SK-N-SH (cell line): Measurements from ENCODE around the gene CEP162. TPM values are rescaled to one million over a fixed set of nuclear protein-coding genes. Genes with fewer than 3 reads are reported as not detected.

ENCODE experiments used
- CTCF ChIA-PET: fragments of 300-600, 350-600 bp; formaldehyde crosslinking; extraction: SDS; loops from one replicate; lab custom pipeline; 2021; lab: Yijun Ruan, JAX
- POLR2A ChIA-PET: fragments of 350-600 bp; sonication (Branson Sonifier 250); formaldehyde crosslinking; extraction: SDS; loops from one replicate; lab custom pipeline; 2020; ENCODE audit warnings: antibody characterized with exemption, inconsistent platforms; lab: Yijun Ruan, JAX
- DNase-seq: peaks from one replicate; pipeline ENCODE4 v3.0.0; 2012
- H2AFZ ChIP-seq: fragments of 200-600 bp; sonication (generic); 2 replicates; pipeline ENCODE4 v1.8.1; 2016; ENCODE audit warnings: antibody characterized with exemption, mild to moderate bottlenecking, low read depth
- H3F3A ChIP-seq: fragments of 200-600 bp; sonication (generic); replicated peaks from 2 replicates; pipeline ENCODE3; 2016; ENCODE audit warnings: antibody characterized with exemption, mild to moderate bottlenecking; ENCODE audit not compliant: insufficient read depth
- H3K27ac ChIP-seq, 2 experiments: fragments of 200-500 bp in 1 of 2; fragments of 200-600 bp in 1 of 2; sonication (Bioruptor generic) in 1 of 2; sonication (generic), shearing (Covaris generic) in 1 of 2; 2 replicates each; pipeline versions ENCODE4 v1.5.1 to v1.6.1; 2014 to 2016; ENCODE audit warnings: low read depth in 2 of 2, inconsistent platforms in 1 of 2, low read length in 1 of 2, mild to moderate bottlenecking in 1 of 2, mixed read lengths in 1 of 2
- H3K27me3 ChIP-seq: fragments of 200-600 bp; sonication (generic), shearing (Covaris generic); 2 replicates; pipeline ENCODE4 v1.6.1; 2016; ENCODE audit warnings: mixed run types; ENCODE audit not compliant: insufficient read depth
- H3K36me3 ChIP-seq, 2 experiments: fragments of 200-500 bp in 1 of 2; fragments of 200-600 bp in 1 of 2; sonication (Bioruptor generic) in 1 of 2; sonication (generic) in 1 of 2; replicated peaks in 1 of 2; 2 replicates each; pipeline versions ENCODE3 to v1.5.1; 2014 to 2016; ENCODE audit warnings: low read length in 1 of 2, mild to moderate bottlenecking in 1 of 2; ENCODE audit not compliant: insufficient read depth in 2 of 2, control insufficient read depth in 1 of 2
- H3K4me1 ChIP-seq, 2 experiments: fragments of 200-500 bp in 1 of 2; fragments of 200-600 bp in 1 of 2; sonication (Bioruptor generic) in 1 of 2; sonication (generic), shearing (Covaris generic) in 1 of 2; 2 replicates each; pipeline versions ENCODE4 v1.5.1 to v1.6.1; 2014 to 2016; ENCODE audit warnings: low read depth in 1 of 2, low read length in 1 of 2, mixed run types in 1 of 2; ENCODE audit not compliant: insufficient read depth in 2 of 2, control insufficient read depth in 1 of 2
- H3K4me2 ChIP-seq: fragments of 200-600 bp; sonication (generic), shearing (Covaris generic); 2 replicates; pipeline ENCODE4 v1.6.1; 2017; ENCODE audit warnings: mixed run types
- H3K4me3 ChIP-seq, 2 experiments: fragments of 200-500 bp in 1 of 2; fragments of 200-600 bp in 1 of 2; sonication (Bioruptor generic) in 1 of 2; sonication (generic), shearing (Covaris generic) in 1 of 2; 2 replicates each; pipeline versions ENCODE4 v1.5.1 to v1.8.1; 2014 to 2016; ENCODE audit warnings: low read depth in 2 of 2, inconsistent platforms in 1 of 2, low read length in 1 of 2, mild to moderate bottlenecking in 1 of 2, mixed read lengths in 1 of 2, moderate library complexity in 1 of 2
- H3K79me2 ChIP-seq: fragments of 200-600 bp; sonication (generic); 2 replicates; pipeline ENCODE4 v1.8.1; 2017; ENCODE audit warnings: mild to moderate bottlenecking; ENCODE audit not compliant: insufficient read depth
- H3K9ac ChIP-seq: fragments of 200-600 bp; sonication (generic); 2 replicates; pipeline ENCODE4 v1.6.1; 2017; ENCODE audit warnings: mixed run types
- H3K9me2 ChIP-seq: fragments of 200-600 bp; sonication (generic); 2 replicates; pipeline ENCODE4 v1.6.1; 2017; ENCODE audit warnings: mixed run types
- H3K9me3 ChIP-seq: fragments of 200-600 bp; sonication (generic); 2 replicates; pipeline ENCODE4 v1.6.1; 2017; ENCODE audit warnings: mixed run types, mild to moderate bottlenecking, moderate library complexity
- H4K20me1 ChIP-seq: fragments of 200-600 bp; sonication (generic); 2 replicates; pipeline ENCODE4 v1.6.1; 2017; ENCODE audit warnings: mild to moderate bottlenecking, mixed run types; ENCODE audit not compliant: insufficient read depth
- ELF1 ChIP-seq: IDR thresholded peaks from 2 replicates; pipeline ENCODE4 v1.4.0; 2012
- EP300 ChIP-seq, 2 experiments: IDR thresholded peaks; 2 replicates each; pipeline versions ENCODE4 v1.4.0 to v1.6.1; 2012; ENCODE audit warnings: borderline replicate concordance in 1 of 2, low read depth in 1 of 2, low read length in 1 of 2
- FOXJ3 ChIP-seq: sonication (generic); formaldehyde crosslinking; IDR thresholded peaks from 2 replicates; pipeline ENCODE4 v1.5.1; 2020; ENCODE audit warnings: mild to moderate bottlenecking, missing genetic modification reagents
- FOXM1 ChIP-seq: IDR thresholded peaks from 2 replicates; pipeline ENCODE4 v1.4.0; 2012; ENCODE audit warnings: low read depth, mild to moderate bottlenecking
- GATA2 ChIP-seq: sonication (generic); formaldehyde crosslinking; IDR thresholded peaks from 2 replicates; pipeline ENCODE4 v1.5.0; 2020; ENCODE audit warnings: mild to moderate bottlenecking, missing genetic modification reagents
- MEF2A ChIP-seq: IDR thresholded peaks from 2 replicates; pipeline ENCODE4 v1.4.0; 2012; ENCODE audit warnings: low read depth, borderline replicate concordance
- MXI1 ChIP-seq: IDR thresholded peaks from 2 replicates; pipeline ENCODE4 v1.6.1; 2012; ENCODE audit warnings: mild to moderate bottlenecking, low read depth, low read length, improper control_type of control experiment
- POLR2AphosphoS5 ChIP-seq: IDR thresholded peaks from 2 replicates; pipeline ENCODE4 v1.6.1; 2012; ENCODE audit warnings: low read depth, low read length
- RFX5 ChIP-seq: IDR thresholded peaks from 2 replicates; pipeline ENCODE4 v1.6.1; 2012; ENCODE audit warnings: mild to moderate bottlenecking, improper control_type of control experiment, low read length
- SMC3 ChIP-seq: IDR thresholded peaks from 2 replicates; pipeline ENCODE4 v1.6.1; 2012; ENCODE audit warnings: low read depth, low read length, improper control_type of control experiment
- TAF1 ChIP-seq: IDR thresholded peaks from 2 replicates; pipeline ENCODE4 v1.6.1; 2012; ENCODE audit warnings: low read depth, mild to moderate bottlenecking, low read length, moderate library complexity, borderline replicate concordance
- TCF12 ChIP-seq: IDR thresholded peaks from 2 replicates; pipeline ENCODE4 v1.4.0; 2012
- TEAD4 ChIP-seq: IDR thresholded peaks from 2 replicates; pipeline ENCODE4 v1.4.0; 2012; ENCODE audit warnings: mild to moderate bottlenecking, borderline replicate concordance; ENCODE audit not compliant: insufficient read depth
- USF1 ChIP-seq: IDR thresholded peaks from 2 replicates; pipeline ENCODE4 v1.4.0; 2012; ENCODE audit warnings: low read depth, borderline replicate concordance
- ZBTB33 ChIP-seq: IDR thresholded peaks from 2 replicates; pipeline ENCODE4 v1.4.0; 2012; ENCODE audit warnings: low read depth, borderline replicate concordance
- WGBS: methylation state at CpG from one replicate; pipeline ENCODE4 v1.1.6; 2017; ENCODE audit warnings: low lambda C conversion rate; 5-methylcytosine and 5-hydroxymethylcytosine counted together
- polyA plus RNA-seq, 3 experiments: library from polyadenylated mRNA; depleted of rRNA; stranded (reverse); fragments of >200 nt; gene quantifications; 2 replicates each; pipeline ENCODE4 v1.2.3, GENCODE V29; 2012
- TF ChIP-seq, protein P1 (sequence below): IDR thresholded peaks from 2 replicates; pipeline ENCODE4; 2012
- TF ChIP-seq, protein P2 (sequence below): IDR thresholded peaks from 2 replicates; pipeline ENCODE4 v1.6.1; 2012; ENCODE audit warnings: mild to moderate bottlenecking, low read depth, low read length, moderate library complexity
- TF ChIP-seq, protein P3 (sequence below): fragments of 150-350 bp; IDR thresholded peaks from 2 replicates; pipeline ENCODE4 v1.6.1; 2017; ENCODE audit warnings: antibody characterized with exemption, low read length, low read depth, borderline replicate concordance
- TF ChIP-seq, protein P4 (sequence below): fragments of 200-600 bp; sonication (generic); IDR thresholded peaks from 2 replicates; pipeline ENCODE4 v1.6.1; 2017; ENCODE audit warnings: antibody characterized with exemption, mild to moderate bottlenecking, moderate library complexity
- TF ChIP-seq, protein P5 (sequence below): IDR thresholded peaks from 2 replicates; pipeline ENCODE4 v1.4.0; 2012; ENCODE audit warnings: low read depth

Gene CEP162
- polyA plus RNA-seq, 1 of the 3 experiments (the other 2 are of a cell fraction), result 1.2 TPM

DNA sequence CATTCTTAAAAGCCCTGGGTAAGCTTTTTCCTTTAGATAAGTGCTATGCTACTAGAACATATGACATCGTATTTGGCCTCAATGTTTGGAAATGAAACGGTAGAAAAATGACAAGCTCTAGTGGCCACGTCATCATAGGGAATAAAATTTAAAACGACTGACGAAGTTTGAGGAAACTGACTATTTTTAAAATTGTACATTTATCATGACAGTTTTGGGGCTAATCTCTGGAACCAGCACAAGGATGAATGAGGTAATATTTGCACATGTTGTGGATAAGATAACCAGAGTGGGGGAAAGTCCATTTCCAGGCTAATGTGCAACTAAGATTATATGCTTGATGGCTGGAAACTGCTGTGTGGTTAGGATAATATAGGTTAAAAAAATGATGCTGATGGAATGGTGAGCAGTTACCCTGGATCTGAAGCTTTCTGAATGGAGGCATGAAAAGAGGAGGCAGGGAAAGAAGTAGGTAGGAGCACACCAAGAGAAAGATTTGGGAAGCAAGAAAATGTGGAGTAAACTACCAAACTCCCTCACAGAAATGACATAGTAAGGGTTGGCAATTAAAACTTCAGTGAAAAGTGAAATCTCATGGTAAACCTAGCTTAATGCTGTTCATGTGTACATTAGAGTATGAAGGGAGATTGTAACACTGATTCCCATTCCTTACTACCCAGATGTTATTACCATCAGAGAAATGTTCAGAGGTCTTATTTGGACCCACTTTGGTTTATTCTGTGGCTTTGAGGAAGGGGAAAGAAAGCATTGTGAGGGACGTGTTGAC is 42.7 kb upstream of the CEP162 start:
- Histone ChIP-seq H3K9me2 (no peaks in the 10 kb centered on the region), H3F3A (no peaks in the 10 kb centered on the region), H3K27me3 (no peaks in the 10 kb centered on the region), H3K9me3 (no peaks in the 10 kb centered on the region), H3K4me1 (no peaks in the 10 kb centered on the region), H4K20me1 (no peaks in the 10 kb centered on the region), H3K4me3 (no peak overlapping the region), H3K27ac (no peak overlapping the region), H3K9ac (no peak overlapping the region)
- DNase-seq, result no peak
- TF ChIP-seq, protein P1, sequence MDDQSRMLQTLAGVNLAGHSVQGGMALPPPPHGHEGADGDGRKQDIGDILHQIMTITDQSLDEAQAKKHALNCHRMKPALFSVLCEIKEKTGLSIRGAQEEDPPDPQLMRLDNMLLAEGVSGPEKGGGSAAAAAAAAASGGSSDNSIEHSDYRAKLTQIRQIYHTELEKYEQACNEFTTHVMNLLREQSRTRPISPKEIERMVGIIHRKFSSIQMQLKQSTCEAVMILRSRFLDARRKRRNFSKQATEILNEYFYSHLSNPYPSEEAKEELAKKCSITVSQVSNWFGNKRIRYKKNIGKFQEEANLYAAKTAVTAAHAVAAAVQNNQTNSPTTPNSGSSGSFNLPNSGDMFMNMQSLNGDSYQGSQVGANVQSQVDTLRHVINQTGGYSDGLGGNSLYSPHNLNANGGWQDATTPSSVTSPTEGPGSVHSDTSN, result no peak
- TF ChIP-seq MEF2A, result no peak
- TF ChIP-seq FOXM1, result no peak
- TF ChIP-seq TEAD4, result no peak
- no peak for TF ChIP-seq EP300 (IDR thresholded peaks at IDR 0.05; ENCODE audit: borderline replicate concordance in 1 of 2, low read depth in 1 of 2, low read length in 1 of 2)
- no peak for TF ChIP-seq SMC3
- TF ChIP-seq, protein P2, sequence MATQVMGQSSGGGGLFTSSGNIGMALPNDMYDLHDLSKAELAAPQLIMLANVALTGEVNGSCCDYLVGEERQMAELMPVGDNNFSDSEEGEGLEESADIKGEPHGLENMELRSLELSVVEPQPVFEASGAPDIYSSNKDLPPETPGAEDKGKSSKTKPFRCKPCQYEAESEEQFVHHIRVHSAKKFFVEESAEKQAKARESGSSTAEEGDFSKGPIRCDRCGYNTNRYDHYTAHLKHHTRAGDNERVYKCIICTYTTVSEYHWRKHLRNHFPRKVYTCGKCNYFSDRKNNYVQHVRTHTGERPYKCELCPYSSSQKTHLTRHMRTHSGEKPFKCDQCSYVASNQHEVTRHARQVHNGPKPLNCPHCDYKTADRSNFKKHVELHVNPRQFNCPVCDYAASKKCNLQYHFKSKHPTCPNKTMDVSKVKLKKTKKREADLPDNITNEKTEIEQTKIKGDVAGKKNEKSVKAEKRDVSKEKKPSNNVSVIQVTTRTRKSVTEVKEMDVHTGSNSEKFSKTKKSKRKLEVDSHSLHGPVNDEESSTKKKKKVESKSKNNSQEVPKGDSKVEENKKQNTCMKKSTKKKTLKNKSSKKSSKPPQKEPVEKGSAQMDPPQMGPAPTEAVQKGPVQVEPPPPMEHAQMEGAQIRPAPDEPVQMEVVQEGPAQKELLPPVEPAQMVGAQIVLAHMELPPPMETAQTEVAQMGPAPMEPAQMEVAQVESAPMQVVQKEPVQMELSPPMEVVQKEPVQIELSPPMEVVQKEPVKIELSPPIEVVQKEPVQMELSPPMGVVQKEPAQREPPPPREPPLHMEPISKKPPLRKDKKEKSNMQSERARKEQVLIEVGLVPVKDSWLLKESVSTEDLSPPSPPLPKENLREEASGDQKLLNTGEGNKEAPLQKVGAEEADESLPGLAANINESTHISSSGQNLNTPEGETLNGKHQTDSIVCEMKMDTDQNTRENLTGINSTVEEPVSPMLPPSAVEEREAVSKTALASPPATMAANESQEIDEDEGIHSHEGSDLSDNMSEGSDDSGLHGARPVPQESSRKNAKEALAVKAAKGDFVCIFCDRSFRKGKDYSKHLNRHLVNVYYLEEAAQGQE, result no peak
- no peak for TF ChIP-seq USF1
- no peak for TF ChIP-seq TAF1
- no peak for TF ChIP-seq ZBTB33
- no peak for TF ChIP-seq ELF1
- TF ChIP-seq, protein P3, sequence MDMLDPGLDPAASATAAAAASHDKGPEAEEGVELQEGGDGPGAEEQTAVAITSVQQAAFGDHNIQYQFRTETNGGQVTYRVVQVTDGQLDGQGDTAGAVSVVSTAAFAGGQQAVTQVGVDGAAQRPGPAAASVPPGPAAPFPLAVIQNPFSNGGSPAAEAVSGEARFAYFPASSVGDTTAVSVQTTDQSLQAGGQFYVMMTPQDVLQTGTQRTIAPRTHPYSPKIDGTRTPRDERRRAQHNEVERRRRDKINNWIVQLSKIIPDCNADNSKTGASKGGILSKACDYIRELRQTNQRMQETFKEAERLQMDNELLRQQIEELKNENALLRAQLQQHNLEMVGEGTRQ, result no peak
- TF ChIP-seq GATA2, result no peak
- TF ChIP-seq MXI1, result no peak
- TF ChIP-seq RFX5, result no peak
- TF ChIP-seq TCF12, result no peak
- TF ChIP-seq, protein P4, sequence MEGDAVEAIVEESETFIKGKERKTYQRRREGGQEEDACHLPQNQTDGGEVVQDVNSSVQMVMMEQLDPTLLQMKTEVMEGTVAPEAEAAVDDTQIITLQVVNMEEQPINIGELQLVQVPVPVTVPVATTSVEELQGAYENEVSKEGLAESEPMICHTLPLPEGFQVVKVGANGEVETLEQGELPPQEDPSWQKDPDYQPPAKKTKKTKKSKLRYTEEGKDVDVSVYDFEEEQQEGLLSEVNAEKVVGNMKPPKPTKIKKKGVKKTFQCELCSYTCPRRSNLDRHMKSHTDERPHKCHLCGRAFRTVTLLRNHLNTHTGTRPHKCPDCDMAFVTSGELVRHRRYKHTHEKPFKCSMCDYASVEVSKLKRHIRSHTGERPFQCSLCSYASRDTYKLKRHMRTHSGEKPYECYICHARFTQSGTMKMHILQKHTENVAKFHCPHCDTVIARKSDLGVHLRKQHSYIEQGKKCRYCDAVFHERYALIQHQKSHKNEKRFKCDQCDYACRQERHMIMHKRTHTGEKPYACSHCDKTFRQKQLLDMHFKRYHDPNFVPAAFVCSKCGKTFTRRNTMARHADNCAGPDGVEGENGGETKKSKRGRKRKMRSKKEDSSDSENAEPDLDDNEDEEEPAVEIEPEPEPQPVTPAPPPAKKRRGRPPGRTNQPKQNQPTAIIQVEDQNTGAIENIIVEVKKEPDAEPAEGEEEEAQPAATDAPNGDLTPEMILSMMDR, result no peak
- TF ChIP-seq FOXJ3, result no peak
- TF ChIP-seq POLR2AphosphoS5, result no peak
- TF ChIP-seq, protein P5, sequence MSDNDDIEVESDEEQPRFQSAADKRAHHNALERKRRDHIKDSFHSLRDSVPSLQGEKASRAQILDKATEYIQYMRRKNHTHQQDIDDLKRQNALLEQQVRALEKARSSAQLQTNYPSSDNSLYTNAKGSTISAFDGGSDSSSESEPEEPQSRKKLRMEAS, result no peak
- TF ChIP-seq, all 33 proteins: peak for 0
- POLR2A ChIA-PET, result no interaction called here
- Histone ChIP-seq H3K36me3 (no peaks in the 10 kb centered on the region), H2AFZ (no peak overlapping the region), H3K4me2 (no peak overlapping the region), H3K79me2 (no peaks in the 10 kb centered on the region)
- WGBS, result 41% methylated on average over 6 of the region's 6 CpGs
- CTCF ChIA-PET, result no interaction called here
